ENCODE results near the gene ZNF185.

Gene ZNF185

GRCh38 chrX:152918707-152919106 is 20.8 kb downstream of the ZNF185 start:
- no peak for DNase-seq

- DNase-seq: no peak
Measured at GRCh38 chrX:152923599-152923998, 25.7 kb downstream of the ZNF185 start.

- no peak for DNase-seq
Measured at GRCh38 chrX:152925835-152926234, 28.0 kb downstream of the ZNF185 start.

GRCh38 chrX:152926279-152926678 is 28.4 kb downstream of the ZNF185 start:
- peak; percentile 41 for DNase-seq

GRCh38 chrX:152926923-152927322 is 29.1 kb downstream of the ZNF185 start:
- DNase-seq: no peak

GRCh38 chrX:152927858-152928760 is 30.2 kb downstream of the ZNF185 start:
- no peak for DNase-seq

DNA sequence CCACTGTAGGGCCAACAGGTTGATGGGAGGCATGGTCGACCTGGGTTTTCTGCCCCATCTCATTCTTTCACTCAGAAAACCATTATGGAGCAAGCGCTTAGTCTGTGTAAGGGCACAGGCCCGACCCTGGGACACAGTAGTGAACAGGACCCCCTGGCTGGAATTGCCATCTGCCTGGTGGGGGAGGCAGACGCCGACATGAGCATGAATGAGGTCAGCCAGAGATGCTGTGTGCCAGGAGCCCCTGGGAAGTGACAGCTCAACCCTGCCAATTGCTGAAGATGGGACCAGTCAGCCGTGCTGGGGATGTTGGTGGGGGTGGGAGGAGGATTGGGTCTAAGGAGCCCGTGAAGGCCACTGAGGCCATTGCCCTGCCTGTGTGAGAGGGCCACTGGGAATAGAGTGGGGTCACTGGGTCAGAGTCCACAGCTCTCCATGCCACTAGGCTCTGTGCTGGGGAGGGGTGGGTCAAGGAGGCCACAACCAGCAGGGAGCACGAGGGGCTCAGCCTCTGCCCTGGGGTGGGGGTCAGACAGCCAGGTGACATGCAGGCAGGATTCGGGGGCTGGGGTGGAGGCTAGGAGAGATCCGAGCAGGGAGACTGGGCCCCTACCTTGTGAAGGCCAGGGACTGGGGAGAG is 31.0 kb downstream of the ZNF185 start:
- DNase-seq: no peak

GRCh38 chrX:152929898-152930297 is 32.0 kb downstream of the ZNF185 start:
- no peak for DNase-seq

DNA sequence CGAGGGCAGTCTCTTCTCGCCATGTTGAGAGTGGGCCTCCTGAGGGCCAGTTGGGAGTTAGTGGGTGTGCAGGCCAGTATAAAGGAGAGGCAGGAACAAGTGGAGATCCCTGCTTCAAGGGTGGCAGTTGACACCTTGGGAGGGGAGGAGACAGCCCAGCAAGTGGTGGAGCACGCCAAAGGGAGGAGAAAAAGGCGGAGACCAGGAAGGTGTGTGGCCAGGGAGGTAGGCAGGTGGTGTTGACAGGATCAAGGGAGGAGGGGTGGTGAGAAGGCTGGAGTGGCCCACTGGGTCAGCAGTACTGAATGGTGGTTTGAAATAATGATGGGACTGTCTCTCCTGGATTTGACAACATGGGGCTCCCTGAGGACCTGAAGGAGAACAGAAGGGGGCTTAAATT is 32.6 kb downstream of the ZNF185 start:
- no peak for DNase-seq

DNA sequence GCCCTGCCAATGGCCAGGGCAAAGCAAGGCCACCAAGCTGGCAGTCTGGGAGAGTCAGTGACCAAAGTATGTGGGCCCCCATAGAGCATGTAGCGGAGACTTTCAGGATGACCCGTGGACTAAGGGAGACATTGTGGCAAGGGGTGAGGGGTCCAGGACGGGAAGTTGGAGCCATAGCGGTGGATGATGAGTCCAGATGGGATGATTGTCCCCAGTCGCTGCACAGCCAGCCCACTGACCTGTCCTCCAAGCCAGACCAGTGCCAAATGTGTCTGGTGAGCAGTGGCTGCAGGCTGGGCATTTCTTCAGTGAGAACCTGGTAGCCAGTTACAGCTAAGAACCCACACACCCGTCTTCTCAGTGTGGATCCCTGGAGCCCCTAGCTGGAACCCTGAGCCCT is 34.3 kb downstream of the ZNF185 start:
- DNase-seq: no peak

DNA sequence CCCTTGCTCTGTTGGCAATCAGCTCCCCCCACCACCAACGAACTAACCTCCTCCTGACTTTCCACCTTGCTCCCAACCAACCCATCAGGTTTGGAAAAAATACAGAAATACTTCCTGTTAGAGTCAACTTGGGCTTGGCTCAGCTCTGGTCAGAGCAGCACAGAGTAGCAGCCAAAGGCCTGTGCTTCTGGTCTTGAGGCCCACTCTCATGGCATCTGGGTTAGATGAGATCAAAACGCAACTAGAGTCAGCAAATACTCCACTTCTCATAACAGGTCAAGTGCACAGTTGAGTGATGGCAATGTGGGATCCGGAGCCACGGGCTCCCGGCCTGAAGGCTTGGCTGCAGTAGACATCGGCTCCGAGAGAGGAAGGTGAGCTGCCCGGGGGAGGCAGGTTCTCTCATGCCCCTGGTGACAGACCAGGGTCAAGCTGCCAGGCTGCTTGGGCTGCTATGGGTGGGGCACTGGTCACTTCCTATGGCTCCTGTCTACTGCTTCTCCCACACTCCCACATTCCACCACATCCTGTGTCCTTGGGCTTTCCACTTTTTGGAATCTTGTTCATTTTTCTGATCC is 34.8 kb downstream of the ZNF185 start:
- DNase-seq: no peak

DNA sequence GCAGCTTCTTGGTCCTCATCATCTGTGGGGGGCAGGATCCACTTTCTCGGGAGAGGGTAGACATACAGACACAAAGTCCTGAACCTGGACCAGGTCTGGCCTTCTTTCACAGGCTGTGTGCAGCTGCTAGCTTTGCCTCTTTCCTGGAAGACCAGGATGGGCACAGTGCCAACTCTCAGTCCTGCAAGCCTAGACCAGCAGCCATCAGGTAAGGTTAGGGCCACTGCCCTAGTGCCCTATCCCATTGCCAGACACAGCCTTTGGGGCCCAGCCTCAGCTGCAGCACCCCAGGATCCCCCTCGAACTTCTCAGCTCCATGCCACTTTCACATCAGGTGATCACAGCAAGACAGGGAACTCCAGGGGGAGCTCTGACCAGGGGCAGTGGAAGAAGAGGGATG is 38.4 kb downstream of the ZNF185 start:
- no peak for DNase-seq

DNA sequence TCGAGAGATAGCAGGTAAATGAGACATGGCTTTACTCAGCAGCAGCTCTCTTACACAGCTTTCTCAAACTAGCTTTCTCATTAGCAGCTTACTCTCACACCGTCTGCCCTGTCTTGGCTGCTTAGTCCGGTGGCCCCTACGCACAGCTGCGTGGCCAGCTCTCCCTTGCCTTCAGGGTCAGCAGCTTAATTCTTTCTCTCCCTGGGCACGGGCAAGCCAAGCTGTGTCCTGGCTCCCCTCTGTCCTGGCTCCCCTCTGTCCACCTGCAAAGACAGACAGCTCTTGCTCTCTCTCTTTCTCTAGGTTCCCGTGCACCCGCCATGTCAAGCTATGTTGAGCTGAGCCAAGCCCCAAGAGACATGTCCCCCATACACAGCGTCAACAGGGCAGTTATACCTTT is 39.4 kb downstream of the ZNF185 start:
- no peak for DNase-seq

GRCh38 chrX:152941328-152942076 is 43.6 kb downstream of the ZNF185 start:
- DNase-seq: peak; percentile 72

GRCh38 chrX:152942077-152942442 is 44.2 kb downstream of the ZNF185 start:
- DNase-seq: no peak

DNA sequence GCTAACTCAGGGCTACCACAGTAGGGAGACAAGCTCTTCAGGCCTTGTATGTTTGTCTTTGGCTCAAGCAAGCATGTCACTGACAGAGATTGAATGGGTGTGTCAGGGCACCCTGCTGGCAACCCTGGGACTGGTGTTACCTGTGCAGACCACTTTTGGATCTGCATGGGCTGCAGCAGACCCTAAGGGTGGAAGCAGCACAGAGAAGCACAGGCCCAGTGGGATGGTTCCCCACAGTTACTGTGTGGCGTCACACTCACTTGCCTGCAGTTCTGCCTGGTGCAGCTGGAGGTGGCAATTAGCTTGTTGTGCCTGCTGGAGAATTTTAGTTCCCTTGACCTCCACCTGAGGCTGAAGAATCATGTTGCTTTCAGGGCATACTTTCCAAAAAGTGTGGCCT is 46.0 kb downstream of the ZNF185 start:
- no peak for DNase-seq

DNA sequence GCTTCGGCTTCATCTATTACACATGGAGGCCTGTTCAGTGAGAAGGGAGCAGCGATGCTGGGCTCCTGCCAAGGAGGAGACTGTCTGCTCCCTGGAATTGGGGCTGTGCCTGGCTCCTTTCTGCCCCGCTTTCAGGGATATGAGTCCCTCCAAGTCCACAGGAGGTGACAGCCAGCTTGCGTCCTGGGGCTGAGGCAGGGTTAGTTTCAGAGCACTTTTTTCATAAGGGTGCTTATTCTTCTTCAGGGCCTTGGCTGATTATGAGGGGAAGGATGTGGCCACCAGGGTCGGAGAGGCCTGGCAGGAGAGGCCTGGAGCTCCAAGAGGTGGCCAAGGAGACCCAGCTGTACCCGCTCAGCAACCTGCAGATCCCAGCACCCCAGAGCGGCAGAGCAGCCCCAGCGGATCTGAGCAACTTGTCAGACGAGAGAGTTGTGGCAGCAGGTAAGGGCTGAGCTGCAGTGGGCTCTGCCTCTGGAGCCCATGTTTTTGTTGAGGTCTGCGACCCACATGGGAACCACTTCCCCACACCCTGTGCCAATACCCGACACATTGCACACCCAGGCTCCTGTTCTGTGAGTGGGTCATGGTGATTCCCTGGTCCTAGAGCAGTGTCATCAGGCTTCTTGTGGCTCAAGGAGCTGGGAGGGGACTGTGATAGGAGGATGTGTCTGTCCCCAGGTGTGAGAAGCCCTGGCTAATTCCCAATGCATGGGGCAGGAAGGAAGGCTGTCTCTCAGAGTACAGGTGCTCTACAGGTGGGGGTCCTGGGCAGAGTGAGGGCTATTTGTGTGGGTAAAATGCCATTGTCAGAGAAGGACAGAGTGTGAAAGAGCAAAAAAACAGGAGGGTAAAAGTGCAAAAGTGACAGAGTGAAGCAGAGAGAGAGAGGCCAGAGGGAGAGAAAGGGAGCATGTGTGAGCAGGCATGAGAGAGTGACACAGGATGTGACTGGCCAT is 47.4 kb downstream of the ZNF185 start:
- no peak for DNase-seq

GRCh38 chrX:152946681-152947080 is 48.8 kb downstream of the ZNF185 start:
- DNase-seq: no peak
